D721Med (cell line): ENCODE measurements around the gene DPP4.
A peak's percentile ranks its signal among the peaks of the same experiment; 100 is the strongest.

Source experiments
- DNase-seq: peaks from one replicate; pipeline ENCODE4 v3.0.0; 2011; ENCODE audit warnings: low spot score; ENCODE audit not compliant: insufficient read length
- FAIRE-seq: peaks from 2 replicates; lab custom pipeline; 2011; peaks lifted over from hg19 to GRCh38; lab: Jason Lieb, UNC
- TF ChIP-seq, protein P1 (sequence below): IDR thresholded peaks from 2 replicates; pipeline ENCODE4 v1.5.1; 2012; ENCODE audit warnings: mild to moderate bottlenecking, control low read depth; ENCODE audit not compliant: insufficient read depth; ENCODE audit errors: missing control alignments

Gene DPP4

DNA sequence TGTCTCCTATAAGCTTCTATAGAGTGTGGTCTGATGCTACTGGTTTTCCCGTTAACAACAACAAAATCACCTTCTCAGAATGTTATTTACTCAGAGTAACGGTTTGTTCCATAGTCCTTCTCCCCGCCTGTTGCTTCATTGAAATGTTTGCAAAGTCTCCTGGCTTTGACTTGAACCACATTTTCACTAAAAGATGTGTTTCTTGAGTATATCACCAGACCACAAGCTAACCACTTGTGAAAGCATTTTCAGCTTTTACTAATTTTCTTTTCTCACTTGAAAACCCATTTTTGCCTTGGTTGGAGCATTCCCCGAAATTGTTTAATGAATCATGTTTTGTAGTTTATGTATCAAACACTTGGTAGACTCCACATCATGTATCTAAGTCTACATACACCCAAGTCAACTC lies 121.2 kb downstream of the DPP4 start:
- no peak for FAIRE-seq
- TF ChIP-seq, protein P1, sequence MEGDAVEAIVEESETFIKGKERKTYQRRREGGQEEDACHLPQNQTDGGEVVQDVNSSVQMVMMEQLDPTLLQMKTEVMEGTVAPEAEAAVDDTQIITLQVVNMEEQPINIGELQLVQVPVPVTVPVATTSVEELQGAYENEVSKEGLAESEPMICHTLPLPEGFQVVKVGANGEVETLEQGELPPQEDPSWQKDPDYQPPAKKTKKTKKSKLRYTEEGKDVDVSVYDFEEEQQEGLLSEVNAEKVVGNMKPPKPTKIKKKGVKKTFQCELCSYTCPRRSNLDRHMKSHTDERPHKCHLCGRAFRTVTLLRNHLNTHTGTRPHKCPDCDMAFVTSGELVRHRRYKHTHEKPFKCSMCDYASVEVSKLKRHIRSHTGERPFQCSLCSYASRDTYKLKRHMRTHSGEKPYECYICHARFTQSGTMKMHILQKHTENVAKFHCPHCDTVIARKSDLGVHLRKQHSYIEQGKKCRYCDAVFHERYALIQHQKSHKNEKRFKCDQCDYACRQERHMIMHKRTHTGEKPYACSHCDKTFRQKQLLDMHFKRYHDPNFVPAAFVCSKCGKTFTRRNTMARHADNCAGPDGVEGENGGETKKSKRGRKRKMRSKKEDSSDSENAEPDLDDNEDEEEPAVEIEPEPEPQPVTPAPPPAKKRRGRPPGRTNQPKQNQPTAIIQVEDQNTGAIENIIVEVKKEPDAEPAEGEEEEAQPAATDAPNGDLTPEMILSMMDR: no peak

DNA sequence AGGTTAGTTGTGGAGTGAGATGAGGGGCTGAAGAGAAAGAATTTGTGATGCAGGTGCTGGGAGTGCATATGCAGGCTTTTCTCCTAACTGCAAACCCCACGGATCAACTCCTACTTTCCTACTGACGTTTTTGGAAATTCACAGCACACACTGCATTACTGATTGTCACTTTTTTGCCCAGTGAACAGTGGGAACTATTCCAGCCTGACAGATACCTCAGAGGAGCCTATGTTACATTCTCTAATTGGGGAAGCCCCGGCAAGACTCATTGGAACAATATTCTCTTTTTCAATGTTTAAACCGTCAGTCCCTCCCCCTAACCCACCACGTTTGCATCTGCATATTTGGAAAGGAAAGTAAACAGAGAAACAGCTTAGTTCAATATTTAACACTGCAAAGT lies 126.2 kb downstream of the DPP4 start:
- DNase-seq (no peak), FAIRE-seq (no peak)
- TF ChIP-seq, protein P1: no peak

More for the DNA sequence above, 121.2 kb downstream of the DPP4 start:
- no peak for DNase-seq

- FAIRE-seq: no peak
Observed at GRCh38 chr2:161947406-161947805, 126.6 kb downstream of the DPP4 start.

GRCh38 chr2:161946489-161947107 lies 127.4 kb downstream of the DPP4 start:
- DNase-seq (no peak), FAIRE-seq (no peak)
- TF ChIP-seq, protein P1: peak; percentile 69

More at GRCh38 chr2:161947406-161947805, 126.6 kb downstream of the DPP4 start:
- no peak for DNase-seq
- TF ChIP-seq, protein P1: no peak

GRCh38 chr2:161943011-161943410 lies 131.0 kb downstream of the DPP4 start:
- no peak for FAIRE-seq
- TF ChIP-seq, protein P1: no peak
- DNase-seq: no peak
